GM21367 (cell line): ENCODE data around the gene SURF1.
"Not testable (repeated sequence)": the region's sequence is repeated elsewhere in the genome, so short reads cannot be mapped to it uniquely, and the experiment has no call there.

ENCODE experiments used
- ATAC-seq: cut with Tn5 transposase; IDR thresholded peaks from one replicate; pipeline ENCODE4 v1.9.1; 2021; ENCODE audit not compliant: unreplicated experiment

Gene SURF1, protein sequence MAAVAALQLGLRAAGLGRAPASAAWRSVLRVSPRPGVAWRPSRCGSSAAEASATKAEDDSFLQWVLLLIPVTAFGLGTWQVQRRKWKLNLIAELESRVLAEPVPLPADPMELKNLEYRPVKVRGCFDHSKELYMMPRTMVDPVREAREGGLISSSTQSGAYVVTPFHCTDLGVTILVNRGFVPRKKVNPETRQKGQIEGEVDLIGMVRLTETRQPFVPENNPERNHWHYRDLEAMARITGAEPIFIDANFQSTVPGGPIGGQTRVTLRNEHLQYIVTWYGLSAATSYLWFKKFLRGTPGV

DNA sequence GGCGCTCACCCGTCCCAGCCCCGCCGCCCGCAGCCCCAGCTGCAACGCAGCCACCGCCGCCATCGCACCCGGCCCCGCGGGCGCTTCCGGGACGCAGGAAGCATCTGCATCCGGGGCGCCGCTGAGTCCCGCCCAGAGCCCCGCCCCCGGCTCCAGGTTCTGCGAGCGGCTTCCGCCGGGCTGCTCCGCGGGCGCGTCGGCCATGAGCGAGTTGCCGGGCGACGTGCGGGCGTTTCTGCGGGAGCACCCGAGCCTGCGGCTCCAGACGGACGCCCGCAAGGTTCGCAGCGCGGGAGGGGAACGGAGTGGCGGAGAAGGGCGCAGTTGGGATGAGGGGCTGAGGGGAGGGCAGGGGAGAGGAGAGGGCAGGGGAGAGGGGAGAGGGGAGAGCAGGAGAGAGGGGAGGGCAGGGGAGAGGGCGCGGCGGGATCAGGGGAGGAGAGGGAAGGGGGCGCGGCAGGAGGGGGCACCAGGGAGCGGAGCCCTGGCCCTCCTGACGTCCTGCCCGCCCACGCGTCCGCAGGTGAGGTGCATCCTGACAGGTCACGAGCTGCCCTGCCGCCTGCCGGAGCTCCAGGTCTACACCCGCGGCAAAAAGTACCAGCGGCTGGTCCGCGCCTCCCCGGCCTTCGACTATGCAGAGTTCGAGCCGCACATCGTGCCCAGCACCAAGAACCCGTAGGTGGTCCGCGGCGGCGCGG is at the start of gene SURF1, which contains the start of gene SURF2:
TSS of gene SURF1 (minus strand) at position 97 of the 701 bp plus-strand sequence. CDS start at position 63, 34 bp downstream.
TSS of gene SURF2 (plus strand) at position 160 of the 701 bp plus-strand sequence. CDS start at position 203, 43 bp downstream.
- peak; percentile 57 for ATAC-seq

DNA sequence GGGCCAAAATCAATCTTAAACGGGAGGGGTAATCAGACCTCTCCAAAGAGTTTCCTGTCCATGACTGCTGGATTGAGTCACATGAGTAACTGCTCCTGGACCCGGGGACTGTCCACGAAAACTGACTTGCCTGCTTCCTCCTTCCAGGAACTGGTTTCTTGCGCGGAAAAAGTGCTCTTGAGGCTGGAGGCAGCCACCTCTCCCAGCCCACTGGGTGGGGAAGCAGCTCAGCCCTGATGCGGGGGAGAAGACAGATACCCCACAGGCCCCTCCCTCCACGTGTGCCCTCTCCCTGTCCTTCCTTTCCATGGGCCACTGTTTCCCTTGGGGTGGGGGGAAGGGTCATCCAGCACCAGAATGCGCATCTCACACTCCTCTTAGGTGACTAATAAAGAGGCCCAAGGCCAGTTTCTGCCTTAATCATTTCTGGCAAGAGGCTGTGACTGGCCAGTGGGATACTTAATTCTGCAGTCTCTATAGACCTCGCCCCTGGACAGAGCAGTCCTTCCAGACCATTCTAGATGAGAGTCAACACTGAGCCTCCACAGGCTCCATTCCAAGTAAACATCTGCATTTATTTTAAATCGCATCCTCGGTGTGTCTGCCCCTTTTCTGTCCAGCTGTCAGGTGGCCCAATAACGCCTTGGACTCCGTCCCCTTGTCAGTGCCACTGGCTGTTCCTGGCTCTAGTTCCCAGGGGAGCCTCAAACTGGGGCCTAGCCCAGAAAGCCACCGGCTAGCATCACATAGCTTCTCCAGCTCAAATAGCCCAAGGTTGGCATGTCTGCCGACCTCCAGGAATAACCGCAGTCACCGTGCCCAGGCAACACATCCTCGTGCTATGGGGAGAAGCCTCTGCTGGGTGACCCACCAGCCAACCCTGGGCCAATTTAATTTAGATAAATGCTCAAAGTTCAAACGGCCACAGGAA is 49.5 kb upstream of the SURF1 start:
- ATAC-seq: no peak

DNA sequence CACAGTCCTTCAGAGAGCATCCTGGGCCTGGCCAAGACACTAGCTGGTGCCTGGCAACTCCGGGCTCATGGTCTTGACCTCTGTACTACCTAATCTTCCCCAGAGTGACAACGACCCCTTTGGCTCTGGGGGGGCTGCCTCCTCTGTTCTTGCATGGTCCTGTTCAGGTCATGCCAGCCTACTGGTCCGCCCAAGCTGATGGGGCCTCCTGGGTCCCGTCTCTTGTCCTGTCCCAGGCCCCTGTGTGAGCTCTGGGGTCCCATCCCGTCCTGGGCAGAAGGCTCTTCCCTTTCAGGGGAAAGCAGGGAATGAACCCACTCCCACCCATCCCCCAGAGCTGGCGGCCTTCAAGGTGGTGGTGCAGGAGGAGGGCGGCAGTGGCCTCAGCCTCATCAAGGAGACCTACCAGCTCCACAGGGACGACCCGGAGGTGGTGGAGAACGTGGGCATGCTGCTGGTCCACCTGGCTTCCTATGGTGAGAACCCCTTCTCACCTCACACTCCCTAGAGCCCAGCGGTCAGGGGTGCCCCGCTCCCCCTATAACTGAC is 48.2 kb upstream of the SURF1 start:
- no peak for ATAC-seq

DNA sequence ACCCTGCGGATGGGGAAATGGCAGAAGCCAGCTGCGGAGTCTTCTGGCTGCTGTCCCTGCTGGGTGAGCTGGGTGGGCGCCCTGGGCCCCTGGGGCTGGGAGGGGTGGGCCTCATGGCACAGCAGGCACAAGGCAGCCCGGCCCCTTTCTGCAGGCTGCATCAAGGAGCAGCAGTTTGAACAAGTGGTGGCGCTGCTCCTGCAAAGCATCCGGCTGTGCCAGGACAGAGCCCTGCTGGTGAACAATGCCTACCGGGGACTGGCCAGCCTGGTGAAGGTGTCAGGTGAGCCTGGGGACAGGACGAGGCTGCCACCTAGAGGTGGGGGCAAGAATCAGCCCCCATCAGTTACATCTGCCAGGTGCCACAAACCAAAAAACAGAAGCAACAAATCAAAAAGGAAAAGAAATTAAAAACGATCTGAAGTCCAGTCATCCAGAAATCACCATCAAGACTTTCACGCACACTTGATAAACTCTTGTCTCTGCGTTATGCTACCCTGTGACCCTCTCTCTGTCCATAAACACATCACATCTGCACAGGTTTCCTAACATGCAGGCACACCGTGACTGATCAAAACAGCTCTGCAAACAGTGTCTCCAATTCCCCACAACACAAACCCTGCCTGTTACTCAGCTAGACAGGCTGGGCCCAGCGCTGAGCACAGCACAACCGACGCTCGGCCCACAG is 47.6 kb upstream of the SURF1 start:
- no peak for ATAC-seq

DNA sequence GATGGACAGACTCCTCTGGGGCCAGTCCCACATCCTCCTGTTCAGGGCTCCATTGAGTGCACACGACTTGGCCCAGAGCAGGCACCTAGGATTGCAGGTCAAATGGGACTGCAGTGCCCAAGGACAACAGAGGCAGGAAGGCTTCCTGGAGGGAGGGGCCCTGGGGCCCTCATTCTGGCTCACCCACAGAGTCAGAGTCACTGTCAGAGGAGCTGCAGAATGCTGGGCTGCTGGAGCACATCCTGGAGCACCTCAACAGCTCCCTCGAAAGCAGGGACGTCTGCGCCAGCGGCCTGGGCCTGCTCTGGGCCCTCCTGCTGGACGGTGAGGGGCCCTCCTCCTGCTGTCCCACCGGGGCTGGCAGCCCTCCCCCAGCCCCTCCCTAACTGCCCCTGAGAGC is 46.4 kb upstream of the SURF1 start:
- ATAC-seq: no peak

DNA sequence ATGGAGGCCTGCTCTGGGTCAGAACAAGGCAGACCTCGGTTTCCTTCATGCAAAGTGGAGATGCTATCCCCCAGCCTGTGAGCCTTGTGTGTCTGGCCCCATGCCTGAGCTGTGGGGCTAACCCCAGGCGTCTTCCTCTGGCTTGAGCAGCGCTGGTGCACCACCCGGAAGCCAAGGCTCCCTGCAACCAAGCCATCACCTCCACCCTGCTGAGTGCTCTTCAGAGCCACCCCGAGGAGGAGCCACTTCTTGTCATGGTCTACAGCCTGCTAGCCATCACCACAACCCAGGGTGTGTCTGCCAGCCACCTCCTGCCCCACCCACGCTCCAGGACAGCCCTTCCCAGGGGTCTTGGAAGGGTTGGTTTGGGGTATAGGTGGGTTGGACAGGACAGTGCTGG is 45.3 kb upstream of the SURF1 start:
- ATAC-seq: no peak

DNA sequence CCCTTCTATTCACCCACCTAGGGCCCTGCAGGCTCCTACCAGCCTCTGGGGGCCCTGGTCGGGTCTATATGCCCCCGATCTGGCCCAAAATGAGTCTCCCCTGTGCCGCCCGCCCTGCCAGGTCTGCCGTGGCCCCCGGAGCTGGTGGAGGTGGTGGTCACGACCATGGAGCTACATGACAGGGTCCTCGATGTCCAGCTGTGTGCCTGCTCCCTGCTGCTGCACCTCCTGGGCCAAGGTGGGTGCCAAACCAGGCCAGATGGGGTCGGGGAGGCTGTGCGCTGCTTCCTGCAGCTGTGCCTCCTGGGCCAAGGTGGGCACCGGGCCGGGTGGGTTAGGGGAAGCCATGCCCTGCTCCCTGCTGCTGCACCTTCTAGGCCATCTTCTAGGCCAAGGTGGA is 44.0 kb upstream of the SURF1 start:
- no peak for ATAC-seq

DNA sequence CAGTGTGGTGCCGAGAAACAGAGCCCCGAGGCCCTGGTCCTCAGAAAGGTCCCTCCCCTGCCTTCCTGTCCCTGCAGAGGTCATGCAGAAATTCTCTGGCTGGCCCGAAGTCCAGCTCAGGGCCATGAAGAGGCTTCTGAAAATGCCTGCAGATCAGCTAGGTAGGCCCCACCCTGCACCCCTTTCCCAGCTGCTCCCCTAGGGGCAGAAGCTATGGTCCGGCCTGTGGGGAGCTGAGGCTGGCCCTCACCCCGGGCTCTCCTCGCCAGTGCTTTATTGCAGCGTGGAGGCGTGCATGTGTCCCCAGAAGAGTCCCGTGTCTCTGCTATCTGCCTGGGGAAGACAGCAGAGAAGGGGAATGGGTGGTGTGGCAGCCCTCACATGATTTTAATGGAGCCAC is 41.6 kb upstream of the SURF1 start:
- no peak for ATAC-seq

DNA sequence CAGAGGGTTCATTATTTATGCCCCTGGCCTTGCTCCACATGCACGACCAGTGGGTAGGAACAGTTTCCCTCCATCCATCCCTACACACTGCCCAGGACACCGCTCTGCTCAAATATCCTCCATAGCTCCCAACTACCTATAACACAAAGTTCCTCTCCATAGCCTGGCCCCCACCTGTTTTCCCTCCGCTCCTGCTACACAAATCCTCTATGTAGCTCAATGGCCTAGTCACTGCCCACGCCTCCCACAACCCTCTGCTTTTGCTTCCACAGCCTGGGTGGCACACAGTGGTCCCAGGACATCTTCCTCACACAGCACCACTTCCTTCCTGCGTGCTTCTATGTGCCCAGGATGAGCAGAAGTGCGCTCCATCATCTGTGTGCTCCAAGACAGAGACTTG is 41.1 kb upstream of the SURF1 start:
- no peak for ATAC-seq

DNA sequence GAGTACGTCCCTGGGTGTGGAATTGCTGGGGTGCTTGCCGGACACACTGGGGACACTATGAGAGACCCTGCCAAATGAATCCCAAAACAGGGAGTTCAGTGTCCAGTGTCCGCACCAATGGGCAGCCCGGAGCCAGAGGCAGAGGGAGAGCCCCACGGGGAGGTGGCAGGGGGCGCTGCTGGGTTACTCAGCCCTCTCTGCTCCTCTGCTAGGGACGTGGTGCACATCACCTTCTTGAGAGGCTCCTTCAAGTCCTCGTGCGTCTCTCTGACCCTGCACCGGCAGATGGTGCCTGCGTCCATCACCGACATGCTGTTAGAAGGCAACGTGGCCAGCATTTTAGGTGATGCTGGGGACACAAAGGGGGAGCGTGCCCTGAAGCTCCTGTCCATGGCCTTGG is 40.7 kb upstream of the SURF1 start:
- no peak for ATAC-seq

DNA sequence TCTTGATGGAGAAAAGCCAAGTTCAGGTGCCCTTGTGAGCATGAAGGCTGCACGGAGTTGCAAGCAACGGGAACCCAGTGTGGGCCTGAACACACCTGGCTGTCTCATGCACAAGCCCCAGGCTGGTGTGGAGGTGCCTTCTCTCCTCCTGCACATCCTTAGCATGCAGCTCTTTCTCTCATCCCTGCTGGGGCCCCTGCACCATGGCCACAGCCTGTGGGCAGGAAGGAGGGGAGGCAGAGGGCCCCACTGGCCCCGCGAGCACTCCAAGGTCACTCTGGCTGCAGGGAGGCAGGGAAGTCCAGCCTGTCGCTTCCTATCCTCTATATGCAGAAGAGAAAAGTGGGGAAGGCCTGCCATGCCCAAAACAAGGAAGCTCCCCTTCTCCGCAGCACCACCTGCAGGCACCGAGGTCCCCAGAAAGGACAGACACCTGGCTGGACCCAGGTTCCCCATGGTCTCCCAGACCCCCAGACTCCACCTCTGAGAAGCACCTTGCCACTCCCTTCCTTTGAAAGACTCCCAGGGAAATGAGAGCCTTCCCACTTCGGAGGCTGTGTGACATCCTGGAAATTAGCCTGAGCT is 38.5 kb upstream of the SURF1 start:
- no peak for ATAC-seq

DNA sequence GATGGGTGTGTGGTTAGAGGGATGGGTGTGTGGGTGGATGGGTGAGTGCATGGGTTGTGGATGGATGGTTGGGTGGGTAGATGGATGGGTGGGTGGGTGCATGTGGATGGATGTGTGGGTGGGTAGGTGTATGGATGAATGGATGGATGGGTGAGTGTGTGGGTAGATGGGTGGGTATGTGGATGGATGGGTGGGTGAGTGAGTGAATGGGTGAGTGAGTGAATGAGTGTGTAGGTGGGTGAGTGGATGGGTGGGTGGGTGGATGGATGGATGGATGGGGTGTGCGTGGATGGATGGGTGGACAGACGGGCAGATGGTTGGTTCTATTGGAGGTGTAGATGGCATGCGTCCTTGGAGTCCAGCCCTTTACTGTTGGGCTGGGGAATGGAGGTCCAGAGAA is 37.1 kb upstream of the SURF1 start:
- ATAC-seq: no peak

DNA sequence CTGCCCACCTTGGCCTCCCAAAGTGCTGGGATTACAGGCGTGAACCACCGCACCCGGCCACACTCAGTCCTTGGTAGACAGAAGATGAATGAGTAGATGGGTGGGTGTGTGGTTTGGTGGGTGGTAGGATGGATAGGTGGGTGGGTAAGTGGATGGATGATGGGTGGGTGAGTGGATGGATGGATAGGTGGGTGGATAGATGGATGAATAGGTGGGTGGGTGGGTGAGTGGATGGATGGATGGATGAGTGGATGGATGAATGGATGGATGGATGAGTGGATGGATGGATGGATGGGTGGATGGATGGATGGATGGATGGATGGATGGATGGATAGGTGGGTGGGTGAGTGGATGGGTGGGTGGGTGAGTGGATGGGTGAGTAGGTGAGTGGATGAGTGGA is 36.0 kb upstream of the SURF1 start:
- not testable (repeated sequence) for ATAC-seq

DNA sequence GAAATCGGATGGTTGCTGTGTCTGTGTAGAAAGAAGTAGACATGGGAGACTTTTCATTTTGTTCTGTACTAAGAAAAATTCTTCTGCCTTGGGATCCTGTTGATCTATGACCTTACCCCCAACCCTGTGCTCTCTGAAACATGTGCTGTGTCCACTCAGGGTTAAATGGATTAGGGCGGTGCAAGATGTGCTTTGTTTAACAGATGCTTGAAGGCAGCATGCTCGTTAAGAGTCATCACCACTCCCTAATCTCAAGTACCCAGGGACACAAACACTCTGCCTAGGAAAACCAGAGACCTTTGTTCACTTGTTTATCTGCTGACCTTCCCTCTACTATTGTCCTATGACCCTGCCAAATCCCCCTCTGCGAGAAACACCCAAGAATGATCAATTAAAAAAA is 35.2 kb upstream of the SURF1 start:
- ATAC-seq: not testable (repeated sequence)

DNA sequence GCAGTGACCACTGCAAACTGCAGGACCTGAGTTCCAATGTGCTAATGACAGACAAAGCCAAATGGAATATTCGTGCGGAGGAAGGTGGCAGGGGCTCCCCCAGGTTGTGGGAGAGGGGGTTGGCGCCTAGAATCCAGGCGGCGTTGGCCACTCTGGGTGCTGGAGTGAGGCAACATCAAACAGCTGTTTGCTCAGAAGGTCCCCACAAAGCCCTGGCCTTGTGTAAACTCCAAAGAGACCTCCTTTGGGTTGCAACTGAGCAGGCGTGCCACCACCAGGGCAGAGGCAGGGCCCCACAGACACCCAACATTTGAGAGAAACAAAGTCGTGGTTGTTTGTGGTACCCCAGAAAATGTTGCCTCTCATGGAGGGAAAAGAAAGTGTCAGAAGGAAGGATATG is 34.4 kb upstream of the SURF1 start:
- ATAC-seq: no peak

DNA sequence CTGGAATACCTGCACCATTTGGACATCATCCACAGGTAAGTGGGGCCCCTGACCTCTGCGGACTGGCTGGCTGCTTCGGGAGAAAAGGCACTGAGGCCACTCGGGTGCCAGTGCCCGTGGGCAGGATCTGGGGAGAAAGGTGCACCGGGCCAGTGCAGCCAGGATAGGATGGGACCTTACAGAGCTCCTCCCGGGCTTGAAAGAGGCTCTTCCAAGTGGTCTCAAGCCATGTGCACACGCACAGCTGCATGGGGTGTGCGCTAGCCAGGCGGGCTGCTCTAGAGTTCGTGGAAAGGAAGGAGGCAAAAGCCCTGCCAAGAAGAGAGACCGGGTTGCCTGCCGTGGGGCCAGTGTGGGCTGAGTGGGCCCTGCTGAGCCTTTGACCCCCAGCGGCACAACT is 33.3 kb upstream of the SURF1 start:
- no peak for ATAC-seq

DNA sequence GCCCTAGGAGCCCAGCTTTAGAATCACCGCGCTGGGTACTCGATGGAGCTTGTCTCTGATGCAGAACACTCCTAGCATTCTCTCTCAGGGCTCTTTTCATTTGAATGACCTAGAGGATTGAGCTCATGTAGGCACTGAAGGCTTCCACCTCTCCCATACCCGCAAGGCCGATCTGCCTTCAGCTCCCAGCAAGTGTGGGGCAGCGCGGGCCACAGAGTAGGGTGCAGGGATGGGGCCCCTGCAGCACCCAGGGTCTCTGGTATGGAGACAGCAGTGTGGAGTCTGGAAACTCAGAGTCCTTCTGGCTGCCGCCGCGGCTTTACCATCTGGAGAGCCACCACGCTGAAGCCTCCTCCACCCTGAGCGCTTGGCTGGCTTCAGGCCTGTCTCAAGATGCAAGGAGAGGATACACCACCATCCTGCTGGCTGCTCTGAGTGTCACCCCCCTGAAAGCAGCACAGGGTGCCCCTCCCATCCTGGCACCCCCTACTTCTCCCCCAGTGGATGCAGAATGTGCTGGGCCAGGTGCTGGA is 32.8 kb upstream of the SURF1 start:
- no peak for ATAC-seq

DNA sequence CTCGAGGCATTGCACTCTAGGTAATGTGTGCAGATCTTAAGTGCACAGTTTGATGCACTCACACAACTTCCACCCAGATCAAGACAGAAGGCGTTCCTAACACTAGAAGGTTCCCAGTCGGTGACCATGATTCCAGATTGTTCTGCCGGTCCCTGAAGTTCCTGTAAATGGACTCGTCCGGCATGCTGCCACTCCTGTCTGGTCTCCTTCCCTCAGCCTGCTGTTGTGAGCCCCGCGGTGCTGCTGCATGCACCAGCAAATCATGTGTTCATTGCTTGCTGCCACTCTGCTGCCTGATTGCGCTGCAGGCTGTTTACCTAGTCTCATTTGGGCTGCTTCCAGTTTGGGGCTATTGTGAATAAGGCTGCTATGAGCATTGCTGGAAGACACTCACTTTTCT is 31.4 kb upstream of the SURF1 start:
- ATAC-seq: no peak

DNA sequence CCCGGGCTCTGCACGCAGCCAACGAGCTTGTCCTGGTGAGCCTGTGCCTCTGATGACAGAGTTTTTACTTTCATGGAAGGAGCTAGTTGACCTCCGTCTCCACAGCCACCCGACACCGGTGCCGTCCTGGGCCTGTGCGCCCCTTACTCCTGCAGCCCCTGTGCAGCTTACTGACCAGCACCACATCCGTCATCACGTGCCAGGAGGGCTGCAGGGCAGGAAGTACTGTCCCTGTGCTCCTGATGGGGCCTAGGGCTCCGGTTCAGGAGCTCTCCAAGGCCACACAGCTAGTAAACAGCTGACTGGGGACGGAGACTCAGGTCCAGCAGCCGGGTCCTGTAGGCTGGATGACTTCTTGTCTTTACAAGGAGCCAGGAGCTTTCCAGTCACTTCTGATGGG is 30.1 kb upstream of the SURF1 start:
- no peak for ATAC-seq

DNA sequence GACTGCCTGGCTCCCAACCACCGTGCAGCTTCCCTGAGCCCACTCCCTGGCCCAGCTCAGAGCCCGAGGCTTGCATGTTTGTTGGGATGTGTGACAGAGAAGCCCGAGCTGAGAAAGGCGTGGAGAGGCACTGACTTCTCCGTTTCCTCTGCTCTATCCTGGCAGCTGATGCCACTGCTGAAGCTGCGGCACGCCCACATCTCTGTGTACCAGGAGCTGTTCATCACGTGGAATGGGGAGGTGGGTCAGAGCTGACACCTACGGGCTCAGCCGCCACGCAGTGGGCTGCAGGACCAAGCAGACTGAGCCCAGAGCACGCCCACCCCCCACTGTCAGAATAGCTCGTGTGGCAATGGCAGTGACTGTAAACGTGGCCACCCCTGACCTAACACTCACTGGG is 29.2 kb upstream of the SURF1 start:
- ATAC-seq: no peak
